ENCODE measurements around the gene SORCS1.

GRCh38 chr10:106804992-106805582 lies 359.4 kb downstream of the SORCS1 start:
- TF ChIP-seq CTCF (IDR thresholded peaks at IDR 0.05; ENCODE audit: low read length): no peak
- no peak for TF ChIP-seq EZH2phosphoT487 (IDR thresholded peaks at IDR 0.05; ENCODE audit: low read length)
